BLaER1 treated with 17β-estradiol and CSF1 and Interleukin-3, amounts not matched to agents 10 nM and 100 nM (cell line): Measurements from ENCODE around the gene NEMP2.
A peak's percentile ranks its signal among the peaks of the same experiment; 100 is the strongest.

Experiments used
- H3K27ac ChIP-seq, 11 experiments: shearing (Covaris generic); formaldehyde crosslinking; 2 replicates each; pipeline ENCODE4 v1.8.1; 2022
- H3K27me3 ChIP-seq, 11 experiments: shearing (Covaris generic); formaldehyde crosslinking; 2 replicates each; pipeline ENCODE4 v1.8.1; 2022
- H3K36me3 ChIP-seq, 11 experiments: shearing (Covaris generic); formaldehyde crosslinking; 2 replicates each; pipeline ENCODE4 v1.8.1; 2022
- H3K4me1 ChIP-seq, 10 experiments: shearing (Covaris generic); formaldehyde crosslinking; 2 replicates each; pipeline ENCODE4 v1.8.1; 2022
- H3K4me2 ChIP-seq, 11 experiments: shearing (Covaris generic); formaldehyde crosslinking; 2 replicates each; pipeline ENCODE4 v1.8.1; 2022
- H3K4me3 ChIP-seq, 10 experiments: shearing (Covaris generic); formaldehyde crosslinking; 2 replicates each; pipeline ENCODE4 v1.8.1; 2022
- H3K9ac ChIP-seq, 11 experiments: shearing (Covaris generic); formaldehyde crosslinking; 2 replicates each; pipeline ENCODE4 v1.8.1; 2022
- H3K9me3 ChIP-seq, 11 experiments: shearing (Covaris generic); formaldehyde crosslinking; replicated peaks in 1 of 11; 2 replicates each; pipeline ENCODE4 v1.8.1; 2022
- H4K20me1 ChIP-seq, 11 experiments: shearing (Covaris generic); formaldehyde crosslinking; 2 replicates each; pipeline ENCODE4 v1.8.1; 2022
- Cebpa-rat ChIP-seq, 11 experiments: shearing (Covaris generic); IDR thresholded peaks; 2 replicates each; pipeline ENCODE4 v1.8.1; 2022

Gene NEMP2

GRCh38 chr2:190533175-190533967, 1.2 kb downstream of the NEMP2 start:
- peak overlapping the region; percentile 80 to 98 (median 96) for H3K27ac ChIP-seq
- H3K9me3 ChIP-seq, result peaks cover 17 to 23% (median 21%) of the 10 kb centered on the region in 11 experiments
- peaks cover 44 to 59% (median 54%) of the 10 kb centered on the region in 10 experiments for H3K4me1 ChIP-seq
- H3K4me3 ChIP-seq, result peak overlapping the region; percentile 60 to 81 (median 72)
- H3K36me3 ChIP-seq, result peaks cover 0 to 17% (median 7%) of the 10 kb centered on the region in 11 experiments; a peak in 10 of 22 replicates
- H3K27me3 ChIP-seq, result no peaks in the 10 kb centered on the region
- peak overlapping the region; percentile 81 to 99 (median 90) for H3K4me2 ChIP-seq
- no peaks in the 10 kb centered on the region for H4K20me1 ChIP-seq
- peak overlapping the region; percentile 85 to 97 (median 94) for H3K9ac ChIP-seq
- no peak for TF ChIP-seq Cebpa-rat (IDR thresholded peaks at IDR 0.05)

DNA sequence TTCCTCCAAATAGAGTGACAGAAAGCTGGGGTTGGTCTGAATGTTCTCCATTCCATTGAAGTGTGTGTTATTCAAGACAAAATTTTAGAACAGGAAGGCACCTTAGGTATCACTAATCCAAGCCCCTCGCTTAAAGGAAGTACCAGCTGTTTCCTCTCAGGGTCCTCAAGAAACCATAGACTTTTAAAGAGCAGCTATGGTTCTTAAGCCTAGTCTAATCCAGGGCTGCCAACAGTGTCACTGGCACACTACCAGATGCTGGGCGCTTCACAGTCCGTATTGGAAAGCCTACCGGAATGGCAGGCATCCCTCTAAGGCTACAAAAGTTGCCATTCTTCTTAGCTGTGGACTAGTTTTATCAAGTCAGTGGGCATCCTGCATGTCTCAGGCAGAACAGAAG, 1.9 kb downstream of the NEMP2 start:
- Histone ChIP-seq H3K9me3 (peaks cover 9 to 15% (median 13%) of the 10 kb centered on the region in 11 experiments), H3K27ac (peak overlapping the region in 8 of 11 experiments; percentile 94 to 98 (median 96); a peak in 13 of 22 replicates), H3K9ac (peak overlapping the region in 3 of 11 experiments; percentile 94 to 96 (median 94); a peak in 4 of 22 replicates), H3K4me3 (peak overlapping the region in 2 of 10 experiments; percentile 70 to 71; a peak in 1 of 20 replicates), H4K20me1 (no peaks in the 10 kb centered on the region), H3K4me2 (peak overlapping the region; percentile 81 to 99 (median 90)), H3K27me3 (no peaks in the 10 kb centered on the region), H3K36me3 (peaks cover 0 to 13% (median 7%) of the 10 kb centered on the region in 11 experiments; a peak in 10 of 22 replicates), H3K4me1 (peaks cover 48 to 64% (median 55%) of the 10 kb centered on the region in 10 experiments)
- no peak for TF ChIP-seq Cebpa-rat (IDR thresholded peaks at IDR 0.05)

DNA sequence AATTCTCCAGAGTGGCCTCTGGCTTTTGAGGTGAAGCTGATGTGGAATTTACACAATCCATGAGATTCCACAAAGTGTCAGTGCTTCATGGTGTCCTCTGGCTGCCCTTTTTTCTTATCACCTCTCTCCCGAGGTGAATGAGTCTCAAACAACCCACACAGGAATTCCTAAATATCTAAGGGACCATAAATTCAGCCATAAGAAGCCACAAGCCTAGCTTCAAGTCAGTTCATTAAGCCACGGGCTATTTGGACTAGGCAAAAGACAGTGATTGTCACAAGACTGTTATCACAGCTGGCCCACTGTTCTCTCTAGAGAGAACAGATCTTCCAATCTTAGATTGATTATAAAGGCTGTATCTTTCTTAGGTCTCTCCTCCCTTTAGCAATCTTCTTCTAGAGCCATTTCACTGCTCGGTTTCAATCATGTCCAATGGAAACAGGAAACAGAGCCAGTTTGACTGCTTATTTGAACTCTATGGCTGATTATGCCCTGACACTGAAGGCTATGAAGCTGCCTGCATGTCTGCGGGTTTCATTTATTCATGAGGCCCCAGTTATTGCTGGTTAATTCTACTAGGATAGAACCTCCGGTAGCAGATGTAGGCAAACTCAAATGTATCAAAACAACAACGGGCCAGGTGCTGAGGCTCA, 4.1 kb downstream of the NEMP2 start:
- peak overlapping the region; percentile 14 to 73 (median 50) for H3K4me2 ChIP-seq
- no peak for TF ChIP-seq Cebpa-rat (IDR thresholded peaks at IDR 0.05)
- H3K27me3 ChIP-seq, result no peaks in the 10 kb centered on the region
- no peaks in the 10 kb centered on the region for H3K9me3 ChIP-seq
- peaks cover 41 to 79% (median 49%) of the 10 kb centered on the region in 10 experiments for H3K4me1 ChIP-seq
- no peak overlapping the region for H3K9ac ChIP-seq
- H3K4me3 ChIP-seq, result no peak overlapping the region
- H3K27ac ChIP-seq, result peak overlapping the region in 9 of 11 experiments; percentile 0 to 43 (median 28); a peak in 8 of 22 replicates
- no peaks in the 10 kb centered on the region for H4K20me1 ChIP-seq
- no peaks in the 10 kb centered on the region for H3K36me3 ChIP-seq

DNA sequence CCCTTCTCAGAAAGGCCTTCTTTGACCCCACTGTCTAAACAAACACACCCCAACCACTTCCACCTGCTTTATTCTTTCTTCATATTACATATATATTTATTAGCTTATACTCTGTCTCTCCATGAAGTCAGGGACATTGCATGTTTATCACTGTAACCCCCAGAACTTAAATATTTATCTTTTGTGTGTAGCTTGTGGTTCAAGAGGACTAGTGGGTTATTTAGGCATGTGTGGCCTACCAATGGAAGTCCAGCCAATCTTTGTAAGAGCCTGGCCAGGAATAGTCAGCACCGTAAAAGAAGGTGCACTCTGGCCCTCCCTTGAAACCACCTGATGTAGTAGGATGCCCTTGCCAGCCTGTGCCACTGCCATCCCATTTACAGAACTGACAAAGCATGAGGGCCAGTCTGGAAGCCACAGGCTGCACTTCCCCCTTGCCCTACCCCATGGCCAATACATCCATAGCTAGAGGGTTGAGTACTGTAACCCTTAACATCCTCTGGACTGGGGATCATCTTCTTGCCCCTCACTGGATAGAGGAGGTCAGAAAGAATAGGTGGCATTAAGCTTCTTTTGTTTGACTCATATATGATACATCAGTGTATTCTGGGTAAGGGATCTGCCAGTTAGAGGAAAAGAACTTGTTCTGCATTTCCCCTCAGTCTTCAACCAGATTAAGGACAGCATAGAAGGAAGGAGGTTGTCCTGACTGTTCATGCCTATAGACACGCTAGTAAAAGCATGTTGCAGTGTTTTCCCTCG, 4.9 kb downstream of the NEMP2 start:
- no peaks in the 10 kb centered on the region for H3K9me3 ChIP-seq
- no peak overlapping the region for H3K9ac ChIP-seq
- peaks cover 0 to 6% (median 0%) of the 10 kb centered on the region in 11 experiments; a peak in 3 of 22 replicates for H3K36me3 ChIP-seq
- peak overlapping the region; percentile 14 to 73 (median 50) for H3K4me2 ChIP-seq
- no peak for TF ChIP-seq Cebpa-rat (IDR thresholded peaks at IDR 0.05)
- peak overlapping the region in 8 of 11 experiments; percentile 0 to 43 (median 31); a peak in 5 of 22 replicates for H3K27ac ChIP-seq
- H3K27me3 ChIP-seq, result no peaks in the 10 kb centered on the region
- H3K4me1 ChIP-seq, result peaks cover 39 to 79% (median 48%) of the 10 kb centered on the region in 10 experiments
- no peaks in the 10 kb centered on the region for H4K20me1 ChIP-seq
- no peak overlapping the region for H3K4me3 ChIP-seq

- Histone ChIP-seq H3K9me3 (no peaks in the 10 kb centered on the region), H3K9ac (no peak overlapping the region), H3K36me3 (peaks cover 0 to 15% (median 8%) of the 10 kb centered on the region in 11 experiments; a peak in 9 of 22 replicates), H4K20me1 (no peaks in the 10 kb centered on the region), H3K4me2 (peak overlapping the region in 5 of 11 experiments; percentile 5 to 73 (median 42); a peak in 7 of 22 replicates), H3K27ac (0 out of 22 replicates have a peak overlapping the region, but pooled peaks of 1 of the 11 experiments have one; percentile 2), H3K4me1 (peaks cover 36 to 75% (median 44%) of the 10 kb centered on the region in 10 experiments), H3K27me3 (no peaks in the 10 kb centered on the region), H3K4me3 (no peak overlapping the region)
- peak in 1 of 11 experiments; percentile 41; a peak in 1 of 22 replicates for TF ChIP-seq Cebpa-rat (IDR thresholded peaks at IDR 0.05)
These were observed 6.0 kb downstream of the NEMP2 start for GRCh38 chr2:190528521-190529001.

- Histone ChIP-seq H3K36me3 (peaks cover 0 to 16% (median 9%) of the 10 kb centered on the region in 11 experiments; a peak in 9 of 22 replicates), H3K4me3 (no peak overlapping the region), H3K27me3 (no peaks in the 10 kb centered on the region), H3K4me2 (peak overlapping the region in 3 of 11 experiments; percentile 29 to 73 (median 55); a peak in 5 of 22 replicates), H3K9ac (no peak overlapping the region), H4K20me1 (no peaks in the 10 kb centered on the region), H3K4me1 (peaks cover 30 to 68% (median 38%) of the 10 kb centered on the region in 10 experiments), H3K27ac (no peak overlapping the region), H3K9me3 (no peaks in the 10 kb centered on the region)
- no peak for TF ChIP-seq Cebpa-rat (IDR thresholded peaks at IDR 0.05)
These were observed 6.6 kb downstream of the NEMP2 start for GRCh38 chr2:190527918-190528317.

DNA sequence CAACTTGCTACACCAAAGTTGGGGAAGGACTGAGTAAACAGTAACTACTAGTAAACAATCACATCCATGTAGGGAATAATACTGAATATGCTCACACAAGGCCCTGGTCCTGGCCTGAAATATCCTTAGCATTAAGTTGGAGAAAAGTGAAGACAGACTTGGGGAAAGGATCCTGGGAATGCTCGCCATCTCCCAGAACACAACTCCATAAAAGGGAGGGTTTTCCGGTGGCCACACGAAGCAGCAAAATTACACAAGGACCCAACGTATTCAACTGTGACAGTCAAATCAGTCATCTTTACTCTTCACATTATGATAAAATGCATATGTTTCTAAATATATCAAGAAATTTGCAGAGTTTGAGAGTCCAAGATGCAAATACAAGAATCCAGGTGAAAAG, 7.3 kb downstream of the NEMP2 start:
- H3K4me3 ChIP-seq, result no peak overlapping the region
- no peak for TF ChIP-seq Cebpa-rat (IDR thresholded peaks at IDR 0.05)
- peak overlapping the region in 3 of 11 experiments; percentile 7 to 54 (median 50); a peak in 5 of 22 replicates for H3K27ac ChIP-seq
- H3K36me3 ChIP-seq, result peaks cover 0 to 21% (median 10%) of the 10 kb centered on the region in 11 experiments; a peak in 12 of 22 replicates
- H3K4me2 ChIP-seq, result peak overlapping the region in 4 of 11 experiments; percentile 19 to 74 (median 46); a peak in 6 of 22 replicates
- peaks cover 23 to 61% (median 31%) of the 10 kb centered on the region in 10 experiments for H3K4me1 ChIP-seq
- no peaks in the 10 kb centered on the region for H4K20me1 ChIP-seq
- no peaks in the 10 kb centered on the region for H3K27me3 ChIP-seq
- no peak overlapping the region for H3K9ac ChIP-seq
- H3K9me3 ChIP-seq, result no peaks in the 10 kb centered on the region
